ENCODE data around the gene VPS51.
A peak's percentile ranks its signal among the peaks of the same experiment; 100 is the strongest.
"Not testable (repeated sequence)": the region's sequence is repeated elsewhere in the genome, so short reads cannot be mapped to it uniquely, and the experiment has no call there.

VPS51 gene

DNA sequence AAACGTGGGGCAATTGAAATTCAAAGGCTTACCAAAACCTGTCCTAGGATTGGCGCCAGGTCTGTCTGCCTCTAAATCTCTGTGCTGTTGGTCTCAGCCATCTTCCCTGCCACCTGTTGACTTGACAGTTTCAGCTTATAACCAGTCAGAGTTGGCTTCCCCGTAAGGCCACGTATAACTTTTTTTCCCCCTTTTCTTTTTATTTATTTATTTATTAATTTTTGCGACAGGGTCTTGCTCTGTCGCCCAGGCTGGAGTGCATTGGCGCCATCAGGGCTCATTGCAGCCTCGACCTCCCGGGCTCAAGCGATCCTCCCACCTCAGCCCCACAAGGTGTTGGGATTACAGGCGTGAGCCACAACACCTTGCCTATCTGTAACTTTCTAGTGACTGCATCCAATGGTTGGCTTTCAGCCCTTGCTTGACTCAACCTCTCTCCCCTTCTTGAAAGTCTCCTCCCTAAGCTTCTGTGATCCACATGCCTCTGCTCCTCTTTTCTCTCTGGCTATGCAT is 39.7 kb downstream of the VPS51 start:
- DNase-seq, result no peak

DNA sequence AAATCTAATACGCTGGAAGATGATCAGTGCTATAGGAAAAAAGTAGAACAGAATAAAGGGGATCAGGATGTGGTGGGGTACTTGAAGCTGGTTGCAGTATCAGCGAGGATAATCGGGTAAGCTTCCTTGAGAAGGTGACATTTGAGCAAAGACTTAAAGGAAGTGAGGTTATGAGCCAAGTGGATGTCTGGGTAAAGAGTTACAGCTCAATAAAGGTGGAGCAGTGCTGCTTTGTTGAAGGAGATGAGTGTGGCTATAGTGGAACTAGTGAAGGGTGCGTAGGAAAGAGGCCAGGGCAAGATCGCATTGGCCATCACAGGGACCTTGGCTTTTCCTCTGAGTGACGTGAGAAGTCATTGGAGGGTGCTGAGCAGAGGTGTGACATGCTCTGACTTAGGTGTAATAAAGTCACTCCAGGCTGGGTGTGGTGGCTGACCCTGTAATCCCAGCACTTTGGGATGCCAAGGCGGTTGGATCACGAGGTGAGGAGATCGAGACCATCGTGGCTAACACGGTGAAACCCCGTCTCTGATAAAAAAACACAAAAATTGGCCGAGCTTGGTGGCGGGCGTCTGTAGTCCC is 40.6 kb downstream of the VPS51 start:
- DNase-seq, result no peak

DNA sequence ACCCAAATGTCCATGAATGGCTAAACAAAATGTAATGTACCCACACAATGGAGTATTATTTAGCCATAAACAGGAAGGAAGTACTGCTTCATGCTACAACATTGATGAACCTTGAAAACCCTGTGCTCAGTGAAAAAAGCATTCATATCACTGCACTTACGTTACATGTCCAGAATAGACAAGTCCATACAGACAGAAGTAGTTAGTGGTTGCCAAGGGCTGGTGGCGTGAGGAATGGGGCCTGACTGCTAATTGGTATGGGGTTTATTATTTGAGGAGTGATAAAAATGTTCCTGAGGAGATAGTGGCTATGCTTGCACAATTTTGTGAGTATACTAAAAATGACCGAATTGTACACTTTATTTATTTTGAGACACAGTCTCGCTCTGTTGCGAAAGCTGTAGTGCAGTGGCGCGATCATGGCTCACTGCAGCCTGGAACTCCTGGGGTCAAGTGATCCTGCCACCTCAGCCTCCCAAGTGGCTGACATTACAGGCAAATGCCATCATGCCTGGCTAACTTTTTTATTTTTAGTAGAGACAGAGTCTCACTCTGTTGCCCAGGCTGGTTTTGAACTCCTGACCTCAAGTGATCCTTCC is 46.0 kb downstream of the VPS51 start:
- DNase-seq, result no peak

DNA sequence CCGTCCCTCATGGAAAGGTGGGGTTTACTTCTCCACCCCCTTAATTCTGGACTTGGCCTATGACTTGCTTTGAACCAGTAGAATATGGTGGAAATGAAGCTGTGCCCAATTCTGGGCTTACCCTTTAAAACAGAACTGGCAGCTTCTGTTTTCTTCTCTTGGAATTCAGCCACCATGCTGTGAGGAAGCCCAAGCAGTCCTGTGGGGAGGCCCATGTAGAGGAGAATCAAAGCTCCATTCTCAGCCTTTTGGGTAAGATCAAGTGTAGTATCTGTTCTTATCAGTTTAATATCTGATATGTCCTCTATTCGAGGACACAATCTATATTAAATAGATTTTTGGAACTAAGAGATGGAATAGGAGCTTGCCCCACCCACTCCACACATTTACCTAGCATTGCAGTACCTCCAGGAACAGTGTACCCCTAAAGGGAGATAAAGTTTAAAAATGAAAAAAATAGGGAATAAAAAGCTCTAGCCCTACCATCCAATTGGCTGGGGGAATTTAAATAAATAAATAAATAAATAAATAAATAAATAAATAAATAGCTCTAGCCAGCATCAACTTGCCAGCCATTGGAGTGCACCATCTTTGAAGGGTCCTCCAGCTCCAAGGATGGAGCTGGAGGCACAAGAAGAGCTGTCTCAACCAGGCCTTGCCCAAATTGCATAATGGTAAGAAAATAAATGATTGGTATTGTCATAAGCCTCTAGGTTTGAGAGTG is 51.5 kb downstream of the VPS51 start:
- DNase-seq, result no peak

DNA sequence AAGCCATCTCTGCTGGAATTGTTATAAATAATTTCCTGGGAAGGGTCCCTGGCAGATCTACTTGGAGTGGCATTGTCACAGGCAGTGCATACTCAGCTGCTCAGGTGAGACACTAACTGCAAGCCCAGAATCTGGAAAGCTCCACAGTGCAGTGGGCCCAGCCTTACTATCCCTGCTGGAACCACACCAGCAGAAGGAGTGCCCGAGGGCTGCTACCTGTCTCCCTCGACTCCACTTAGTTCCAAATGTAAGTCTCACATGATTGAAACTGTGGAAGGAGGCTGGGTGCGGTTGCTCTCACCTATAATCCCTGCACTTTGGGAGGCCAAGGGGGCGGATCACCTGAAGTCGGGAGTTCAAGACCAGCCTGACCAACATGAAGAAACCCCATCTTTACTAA is 52.6 kb downstream of the VPS51 start:
- DNase-seq, result no peak

DNA sequence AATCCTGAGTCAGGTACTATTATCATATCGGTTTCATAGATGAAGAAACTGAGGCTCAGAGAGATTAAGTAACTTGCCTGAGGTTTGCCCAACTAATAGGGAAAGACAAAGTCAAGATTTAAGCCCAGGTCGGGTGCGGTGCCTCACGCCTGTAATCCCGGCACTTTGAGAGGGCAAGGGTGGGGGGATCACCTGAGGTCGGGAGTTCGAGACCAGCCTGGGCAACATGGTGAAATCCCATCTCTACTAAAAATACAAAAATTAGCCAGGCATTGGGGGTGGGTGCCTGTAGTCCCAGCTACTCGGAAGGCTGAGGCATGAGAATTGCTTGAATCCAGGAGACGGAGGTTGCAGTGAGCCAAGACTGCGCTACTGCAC is 54.1 kb downstream of the VPS51 start:
- DNase-seq, result not testable (repeated sequence)

DNA sequence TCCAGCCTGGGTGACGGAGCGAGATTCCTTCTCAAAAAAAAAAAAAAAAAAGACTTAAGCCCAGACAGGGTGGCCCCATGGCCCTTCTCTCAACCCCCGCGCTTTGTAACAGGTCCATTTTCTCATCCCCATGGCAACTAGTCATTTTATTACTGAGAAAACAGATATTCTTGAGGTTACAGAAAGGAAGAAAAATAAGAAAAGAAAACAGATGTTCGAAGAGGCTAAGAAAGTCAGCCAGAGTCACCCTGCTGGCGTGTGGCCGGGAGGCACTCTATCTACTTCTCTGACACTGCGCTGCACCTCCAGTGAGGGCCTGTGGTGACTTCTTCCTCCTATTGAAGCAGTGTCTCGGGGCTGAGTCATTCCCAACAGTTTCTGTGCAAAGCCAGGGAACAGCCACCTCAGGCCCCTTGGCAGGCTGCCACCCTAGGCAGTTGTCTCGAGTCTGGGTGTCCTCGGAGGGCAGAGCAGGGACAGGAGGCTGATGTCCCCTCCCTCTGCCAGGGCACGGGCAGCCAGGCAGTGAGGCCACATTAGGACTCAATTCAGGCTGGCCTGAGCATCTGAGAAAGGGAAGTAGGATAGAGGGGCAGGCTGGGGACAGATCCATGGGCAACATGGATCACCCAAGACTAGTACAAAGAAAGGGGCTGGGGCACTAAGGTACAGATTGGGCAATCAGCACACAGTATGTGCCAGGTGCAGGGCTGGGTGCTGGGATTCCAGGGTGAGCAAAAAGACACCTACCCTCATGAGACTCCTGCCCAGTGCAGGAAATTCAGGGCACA is 54.7 kb downstream of the VPS51 start:
- peak in 1 of 2 experiments; percentile 59 for DNase-seq

DNA sequence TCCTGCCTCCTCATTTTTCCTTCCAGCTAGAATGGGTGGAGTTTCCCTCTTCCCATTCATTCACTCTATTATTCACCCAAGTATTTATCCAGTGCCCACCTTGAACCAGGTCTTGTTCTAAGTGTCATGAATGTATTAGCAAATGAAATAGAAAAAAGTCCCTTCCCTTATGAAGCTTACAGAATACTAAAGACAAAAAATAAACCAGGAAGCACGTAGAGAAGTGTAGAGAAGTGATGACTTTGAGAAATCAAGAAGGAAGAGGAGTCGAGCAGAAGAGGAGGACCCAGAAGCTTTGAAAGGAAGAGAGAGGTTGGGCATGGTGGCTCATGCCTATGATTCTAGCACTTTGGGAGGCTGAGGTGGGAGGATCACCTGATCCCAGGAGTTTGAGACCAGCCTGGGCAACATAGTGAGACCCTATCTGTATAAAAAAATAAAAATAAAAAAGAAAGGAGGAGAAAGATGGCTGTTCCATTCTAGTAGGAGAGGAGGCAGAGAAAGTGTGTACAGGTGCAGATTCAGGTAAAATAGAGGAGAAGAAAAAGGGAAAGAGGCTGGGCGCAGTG is 55.4 kb downstream of the VPS51 start:
- DNase-seq, result no peak

DNA sequence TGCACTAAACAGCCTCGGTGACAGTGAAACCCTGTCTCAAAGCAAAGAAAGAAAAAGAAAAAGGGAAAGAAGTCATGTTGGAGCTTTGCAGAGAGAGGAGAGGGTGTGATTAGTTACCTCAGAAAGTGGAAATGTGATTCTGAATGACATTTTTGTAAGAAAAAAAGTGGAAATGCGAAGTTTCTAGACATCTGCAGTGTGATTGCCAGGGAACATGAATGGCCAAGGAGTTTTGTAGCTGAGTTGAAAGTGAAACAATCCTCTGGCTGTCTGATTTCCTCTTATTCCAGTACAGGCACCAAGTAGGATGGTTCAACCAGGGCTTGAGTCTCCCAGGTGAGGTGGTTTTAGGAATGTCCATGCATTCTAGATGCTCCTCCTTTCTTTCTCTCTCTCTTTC is 56.1 kb downstream of the VPS51 start:
- no peak for DNase-seq

DNA sequence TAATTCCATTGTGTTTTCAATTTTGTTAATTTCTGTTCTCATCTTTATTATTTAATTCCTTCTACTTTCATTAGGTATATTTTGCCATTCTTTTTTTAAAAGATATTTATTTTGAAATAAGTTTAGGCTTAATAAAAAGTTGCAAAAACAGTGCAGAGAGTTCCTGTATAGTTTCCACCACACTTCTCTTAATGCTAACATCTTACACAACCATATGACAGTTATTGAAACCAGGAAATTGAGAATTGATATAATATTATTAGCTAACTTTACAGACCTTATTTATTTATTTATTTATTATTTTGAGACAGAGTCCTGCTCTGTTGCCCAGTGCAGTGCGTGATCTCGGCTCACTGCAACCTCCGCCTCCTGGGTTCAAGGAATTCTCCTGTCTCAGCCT is 60.2 kb downstream of the VPS51 start:
- no peak for DNase-seq

DNA sequence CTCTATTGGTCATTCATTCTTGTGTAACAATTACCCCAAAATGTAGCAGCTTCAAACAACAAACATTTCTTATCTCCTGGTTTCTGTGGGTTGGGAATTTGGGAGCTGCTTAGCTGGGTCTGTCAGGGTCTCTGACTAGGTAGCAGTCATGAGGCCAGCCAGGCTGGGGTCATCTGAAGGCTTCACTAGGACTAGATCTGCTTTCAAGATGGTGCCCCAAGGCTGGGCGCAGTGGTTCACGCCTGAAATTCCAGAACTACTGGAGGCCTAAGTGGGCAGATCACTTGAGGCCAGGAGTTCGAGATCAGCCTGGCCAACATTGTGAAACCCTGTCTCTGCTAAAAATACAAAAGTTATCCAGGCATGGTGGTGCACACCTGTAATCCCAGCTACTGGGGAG is 60.9 kb downstream of the VPS51 start:
- DNase-seq, result no peak

DNA sequence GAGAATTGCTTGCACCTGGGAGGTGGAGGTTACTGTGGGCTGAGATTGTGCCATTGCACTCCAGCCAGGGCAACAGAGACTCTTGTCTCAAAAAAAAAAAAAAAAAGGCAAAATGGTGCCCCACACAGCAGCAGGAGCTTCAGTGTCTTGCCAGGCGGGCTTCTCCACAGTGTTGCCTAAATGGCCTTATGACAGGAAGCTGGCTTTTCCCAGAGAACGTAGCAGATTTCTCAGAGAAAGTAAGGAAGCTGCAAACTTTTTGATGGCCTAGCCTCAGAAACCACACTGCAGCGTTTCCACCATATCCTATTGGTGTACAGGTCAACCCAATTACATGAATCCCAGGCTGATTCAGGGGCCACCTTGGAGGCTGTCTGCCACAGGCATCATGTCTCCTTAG is 61.3 kb downstream of the VPS51 start:
- no peak for DNase-seq

DNA sequence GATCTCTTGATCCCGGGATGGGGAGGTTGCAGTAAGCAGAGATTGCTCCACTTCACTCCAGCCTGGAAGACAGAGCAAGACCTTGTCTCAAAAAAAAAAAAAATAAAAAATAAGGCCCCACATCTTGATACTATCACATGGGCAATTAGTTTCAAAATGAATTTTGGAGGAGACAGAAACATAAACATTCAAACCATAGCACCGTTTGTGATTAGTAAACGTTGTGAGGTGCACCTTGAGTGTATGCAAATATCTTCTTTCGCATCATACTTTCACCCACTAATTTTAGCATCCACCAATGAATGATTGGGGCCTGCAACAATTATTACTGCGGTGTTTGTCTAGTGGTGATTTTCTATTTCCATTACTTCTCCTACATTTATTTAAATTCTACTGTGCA is 63.0 kb downstream of the VPS51 start:
- DNase-seq, result no peak

DNA sequence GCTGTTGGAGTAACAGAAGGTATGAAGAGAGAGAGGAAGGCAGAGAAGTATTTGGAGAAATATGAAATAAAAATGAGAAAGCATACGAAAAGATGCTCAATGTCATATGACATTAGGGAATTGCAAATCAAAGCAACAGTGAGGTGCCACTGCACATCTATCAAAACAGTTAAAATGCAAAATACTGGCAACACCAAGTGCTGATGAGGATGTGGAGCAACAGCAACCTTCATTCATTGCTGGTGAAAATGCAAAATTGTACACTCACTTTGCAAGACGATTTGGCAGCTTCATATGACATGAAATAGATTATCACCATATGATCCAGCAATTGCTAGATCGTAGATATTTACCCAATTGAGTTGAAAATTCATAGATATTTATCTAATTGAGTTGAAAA is 64.6 kb downstream of the VPS51 start:
- DNase-seq, result no peak
